GM12801 (cell line): ENCODE data around the gene C1QTNF1.

Experiments used
- TF ChIP-seq, protein P1 (sequence below): IDR thresholded peaks from one replicate; pipeline ENCODE4 v1.5.1; 2011; ENCODE audit warnings: control low read depth; ENCODE audit not compliant: insufficient read length; ENCODE audit errors: extremely low read depth

The C1QTNF1 gene

DNA sequence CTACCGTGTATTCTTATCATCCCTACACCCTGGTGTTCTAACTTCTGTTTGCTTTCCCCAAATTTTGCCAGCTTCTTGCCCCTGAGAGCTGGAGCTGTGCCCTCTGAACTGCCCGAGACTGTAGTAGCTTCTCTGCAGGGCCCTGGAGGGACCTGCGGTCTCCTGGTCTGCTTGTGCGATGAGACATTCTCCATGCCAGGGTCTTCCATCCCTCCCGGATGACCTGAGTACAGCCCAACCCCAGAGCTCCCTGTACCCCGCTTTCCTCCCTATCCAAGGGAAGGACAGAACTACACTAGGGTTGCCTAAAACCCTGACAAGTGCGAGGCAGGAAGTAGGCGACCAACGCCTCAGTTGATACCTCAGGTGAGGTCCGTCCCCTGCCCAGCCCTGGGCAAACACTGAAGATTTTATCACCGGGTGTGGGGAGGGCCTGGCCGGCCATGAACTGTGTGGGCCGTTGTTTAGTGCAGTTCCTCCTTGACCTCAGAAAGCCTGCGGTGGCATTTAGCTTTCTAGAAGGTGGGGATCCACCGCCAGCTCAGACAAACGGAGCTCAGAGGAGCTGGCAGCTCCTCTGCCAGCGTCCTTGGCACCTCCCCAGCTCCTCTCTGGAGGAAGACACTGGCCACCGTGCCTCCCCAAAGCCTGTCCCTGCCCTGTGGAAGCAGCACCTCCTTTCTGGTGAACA, 28.1 kb upstream of the C1QTNF1 start:
- TF ChIP-seq, protein P1, sequence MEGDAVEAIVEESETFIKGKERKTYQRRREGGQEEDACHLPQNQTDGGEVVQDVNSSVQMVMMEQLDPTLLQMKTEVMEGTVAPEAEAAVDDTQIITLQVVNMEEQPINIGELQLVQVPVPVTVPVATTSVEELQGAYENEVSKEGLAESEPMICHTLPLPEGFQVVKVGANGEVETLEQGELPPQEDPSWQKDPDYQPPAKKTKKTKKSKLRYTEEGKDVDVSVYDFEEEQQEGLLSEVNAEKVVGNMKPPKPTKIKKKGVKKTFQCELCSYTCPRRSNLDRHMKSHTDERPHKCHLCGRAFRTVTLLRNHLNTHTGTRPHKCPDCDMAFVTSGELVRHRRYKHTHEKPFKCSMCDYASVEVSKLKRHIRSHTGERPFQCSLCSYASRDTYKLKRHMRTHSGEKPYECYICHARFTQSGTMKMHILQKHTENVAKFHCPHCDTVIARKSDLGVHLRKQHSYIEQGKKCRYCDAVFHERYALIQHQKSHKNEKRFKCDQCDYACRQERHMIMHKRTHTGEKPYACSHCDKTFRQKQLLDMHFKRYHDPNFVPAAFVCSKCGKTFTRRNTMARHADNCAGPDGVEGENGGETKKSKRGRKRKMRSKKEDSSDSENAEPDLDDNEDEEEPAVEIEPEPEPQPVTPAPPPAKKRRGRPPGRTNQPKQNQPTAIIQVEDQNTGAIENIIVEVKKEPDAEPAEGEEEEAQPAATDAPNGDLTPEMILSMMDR = no peak

GRCh38 chr17:78996781-78997201, 27.2 kb upstream of the C1QTNF1 start:
- TF ChIP-seq, protein P1 = no peak

DNA sequence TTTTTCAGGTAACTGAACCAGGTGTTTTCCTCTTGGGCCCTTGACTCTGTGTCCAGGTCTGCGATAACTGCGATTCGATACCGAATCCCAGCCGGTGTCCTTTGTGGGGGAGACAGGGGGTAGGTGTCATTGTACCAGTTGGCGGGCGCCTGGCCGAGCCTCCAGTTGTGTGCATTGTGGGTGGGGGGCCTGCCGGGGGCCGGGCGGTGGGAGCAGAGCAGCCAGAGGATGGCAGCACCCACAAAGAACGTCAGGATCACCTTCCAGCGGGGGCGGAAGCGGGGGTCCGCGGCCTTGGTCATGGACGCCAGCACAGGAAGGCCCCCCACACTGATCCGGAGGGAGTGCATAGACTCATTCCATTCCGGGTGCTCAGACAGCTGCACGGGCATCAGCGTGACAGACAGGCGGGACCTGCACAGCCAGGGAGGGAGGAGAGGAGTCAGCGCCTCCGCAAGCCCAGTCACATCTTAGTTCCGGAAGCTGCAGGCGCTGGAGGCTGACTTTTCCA, 26.7 kb upstream of the C1QTNF1 start:
- TF ChIP-seq, protein P1 = no peak

GRCh38 chr17:78997881-78998280, 26.1 kb upstream of the C1QTNF1 start:
- TF ChIP-seq, protein P1 = no peak

GRCh38 chr17:78998311-78999055, 25.5 kb upstream of the C1QTNF1 start:
- TF ChIP-seq, protein P1 = no peak

DNA sequence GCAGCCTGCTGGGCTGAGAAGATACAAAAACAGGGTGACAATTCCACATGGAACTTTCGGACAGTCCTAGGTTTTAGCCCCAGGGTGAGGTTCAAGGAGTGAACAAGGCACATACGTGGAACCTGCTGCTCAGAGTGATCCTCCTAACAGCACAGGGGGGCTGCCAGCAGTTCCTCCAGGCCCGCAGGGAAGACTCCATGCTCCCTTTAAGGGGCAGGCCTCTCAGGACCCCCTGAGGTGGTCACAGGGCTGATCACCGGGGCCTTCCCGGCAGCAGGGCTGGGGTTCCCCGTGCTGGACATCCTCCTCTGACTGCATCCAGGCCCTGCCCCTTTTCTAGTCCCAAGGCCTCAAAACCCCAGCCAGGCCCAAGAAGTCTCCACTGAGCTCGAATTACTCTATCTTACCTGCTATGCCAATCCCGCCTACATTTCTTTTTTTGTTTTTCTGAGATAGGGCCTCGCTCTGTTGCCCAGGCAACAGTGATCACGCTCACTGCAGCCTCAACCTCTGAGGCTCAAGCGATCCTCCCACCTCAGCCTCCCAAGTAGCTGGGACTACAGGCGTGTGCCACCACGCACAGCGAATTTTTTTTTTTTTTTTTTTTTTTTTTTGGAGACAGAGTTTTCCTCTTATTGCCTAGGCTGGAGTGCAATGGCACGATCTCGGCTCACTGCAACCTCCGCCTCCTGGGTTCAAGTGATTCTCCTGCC, 24.8 kb upstream of the C1QTNF1 start:
- TF ChIP-seq, protein P1 = no peak

DNA sequence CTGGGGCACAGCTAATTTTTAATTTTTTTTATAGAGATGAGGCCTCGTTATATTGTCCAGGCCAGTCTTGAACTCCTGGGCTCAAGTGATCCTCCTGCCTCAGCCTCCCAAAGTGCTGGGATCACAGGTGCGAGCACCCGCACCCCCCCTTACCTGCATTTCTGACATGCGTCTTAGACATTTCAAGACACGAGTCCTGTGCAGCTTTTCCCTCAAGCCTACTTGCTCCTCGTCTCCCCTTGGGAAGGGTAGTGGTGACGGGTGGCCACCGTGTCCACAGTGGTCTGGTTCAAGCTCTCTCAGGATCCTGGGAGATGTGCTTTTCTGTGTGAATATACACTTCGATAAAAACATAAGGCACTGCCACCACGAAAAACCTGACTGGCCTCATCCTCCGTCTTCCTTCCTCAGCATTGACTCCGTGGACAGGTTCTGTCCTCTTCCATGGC, 24.0 kb upstream of the C1QTNF1 start:
- TF ChIP-seq, protein P1 = no peak
